ENCODE measurements around the gene PCP2. TPM values are rescaled to one million over a fixed set of nuclear protein-coding genes. Genes with fewer than 3 reads are reported as not detected.

PCP2 gene
- total RNA-seq, 1 experiment from 2014 or later = not detected

DNA sequence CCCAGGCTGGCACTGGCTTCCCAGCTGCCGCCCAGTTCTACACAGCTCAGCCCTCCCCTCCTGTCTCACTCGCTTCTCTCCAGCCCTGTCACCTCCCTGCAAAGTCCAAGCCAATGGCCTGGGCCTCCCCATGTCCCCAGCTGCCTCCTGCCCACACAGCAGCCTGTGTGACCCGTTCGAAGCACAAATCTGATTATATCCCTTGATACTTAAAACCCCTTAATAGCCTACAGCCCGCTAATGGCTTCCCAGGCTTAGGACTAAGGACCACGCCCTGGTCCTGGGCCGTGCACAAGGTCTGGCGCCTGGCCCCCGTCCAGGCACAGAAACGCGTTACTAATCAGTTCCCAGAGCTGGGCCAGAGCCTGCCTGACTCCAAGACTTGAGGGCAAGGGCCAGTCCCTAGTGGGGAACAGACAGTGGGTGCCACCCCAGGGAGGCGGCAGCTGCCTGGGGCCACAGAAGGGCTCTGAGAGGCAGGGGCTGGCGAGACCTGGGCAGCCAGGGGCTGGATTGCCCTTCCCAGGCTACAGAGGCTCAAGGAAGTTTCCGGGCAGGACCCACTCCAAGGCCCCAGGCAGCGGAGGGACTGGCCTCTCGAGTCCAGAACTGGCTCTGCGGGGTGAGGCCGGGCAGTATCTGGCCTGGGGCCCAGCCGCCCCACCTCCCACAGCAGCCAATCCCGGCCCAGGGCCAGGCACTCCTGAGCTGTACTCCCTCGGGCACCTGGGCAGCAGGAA is 14.6 kb downstream of the PCP2 start:
- DNase-seq (ENCODE audit: low read depth) = no peak

DNA sequence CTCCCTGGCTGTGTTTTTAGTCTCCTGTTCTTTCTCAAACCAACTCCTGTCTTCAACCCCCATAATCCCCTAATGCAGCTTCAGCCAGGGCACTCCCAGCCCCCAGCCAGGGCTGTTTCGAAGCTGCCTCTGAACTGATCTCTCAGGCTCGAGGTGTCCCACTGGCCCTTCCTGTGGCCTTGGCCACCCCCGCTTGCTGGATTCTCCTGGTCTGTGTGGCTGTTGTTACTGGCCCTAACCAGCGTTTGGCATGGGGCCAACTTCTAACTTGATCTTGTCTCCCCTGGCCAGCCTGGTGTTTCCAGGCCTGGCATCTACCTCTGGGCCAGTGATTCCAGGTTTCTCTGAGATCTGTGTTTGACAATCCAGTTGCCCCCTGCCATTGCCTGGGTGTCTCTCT is 15.2 kb downstream of the PCP2 start:
- DNase-seq (ENCODE audit: low read depth) = no peak

DNA sequence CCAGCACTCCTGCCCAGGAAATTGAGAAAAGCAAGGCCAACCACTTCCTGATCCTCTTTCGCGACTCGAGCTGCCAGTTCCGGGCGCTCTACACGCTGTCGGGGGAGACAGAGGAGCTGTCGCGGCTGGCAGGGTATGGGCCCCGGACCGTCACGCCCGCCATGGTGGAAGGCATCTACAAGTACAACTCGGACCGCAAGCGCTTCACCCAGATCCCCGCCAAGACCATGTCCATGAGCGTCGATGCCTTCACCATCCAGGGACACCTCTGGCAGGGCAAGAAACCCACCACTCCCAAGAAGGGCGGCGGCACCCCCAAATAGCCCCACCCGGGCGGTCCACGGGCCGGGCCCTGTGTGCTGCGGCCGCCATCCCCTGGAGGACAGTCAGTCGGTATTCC is 15.8 kb downstream of the PCP2 start:
- no peak for DNase-seq (ENCODE audit: low read depth)

DNA sequence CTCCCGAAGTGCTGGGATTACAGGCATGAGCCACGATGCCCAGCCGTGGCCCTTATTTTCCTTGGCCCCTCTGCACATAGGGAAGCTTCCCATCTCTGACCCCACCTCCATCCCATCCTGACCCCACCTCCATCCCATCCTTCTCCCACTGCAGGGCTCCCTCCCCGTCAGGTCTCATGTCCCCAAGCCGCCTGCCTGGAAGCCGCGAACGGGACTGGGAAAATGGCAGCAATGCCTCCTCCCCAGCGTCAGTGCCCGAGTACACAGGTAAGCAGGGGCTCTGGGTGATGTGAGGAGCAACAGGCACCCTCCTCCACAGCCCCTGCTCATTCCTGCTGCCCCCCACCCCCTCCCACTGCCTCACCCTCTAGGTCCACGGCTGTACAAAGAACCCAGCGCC is 16.3 kb downstream of the PCP2 start:
- DNase-seq (ENCODE audit: low read depth) = no peak

DNA sequence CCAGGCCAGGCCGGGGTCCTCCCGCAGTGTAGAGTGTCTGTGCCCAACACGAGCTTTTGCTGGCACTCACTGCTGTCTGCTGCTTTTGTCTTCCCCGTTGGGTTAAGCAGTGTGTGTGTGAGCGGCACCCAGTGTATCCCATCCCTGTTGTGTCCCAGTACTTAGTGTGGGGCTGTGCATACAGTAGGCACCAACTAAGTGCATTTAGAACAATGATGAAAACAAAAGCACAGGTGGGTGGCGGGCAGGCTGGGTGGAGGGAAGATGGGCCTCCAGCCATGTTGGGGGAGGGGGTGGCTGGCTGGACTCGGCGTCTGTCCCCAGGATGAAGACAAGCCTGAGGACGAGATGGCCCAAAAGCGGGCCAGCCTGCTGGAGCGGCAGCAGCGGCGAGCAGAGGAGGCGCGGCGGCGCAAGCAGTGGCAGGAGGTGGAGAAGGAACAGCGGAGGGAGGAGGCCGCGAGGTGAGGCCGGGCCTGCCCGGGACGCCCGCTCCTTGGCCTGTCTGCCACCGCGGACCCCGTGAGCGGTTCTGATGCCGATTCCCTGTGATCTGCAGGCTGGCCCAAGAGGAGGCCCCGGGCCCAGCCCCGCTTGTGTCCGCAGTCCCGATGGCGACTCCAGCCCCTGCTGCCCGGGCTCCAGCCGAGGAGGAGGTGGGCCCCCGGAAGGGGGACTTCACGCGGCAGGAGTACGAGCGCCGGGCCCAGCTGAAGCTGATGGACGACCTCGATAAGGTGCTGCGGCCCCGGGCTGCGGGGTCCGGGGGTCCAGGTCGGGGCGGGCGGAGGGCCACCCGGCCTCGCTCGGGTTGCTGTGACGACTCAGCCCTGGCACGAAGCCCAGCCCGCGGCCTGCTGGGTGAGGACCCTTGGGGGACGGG is 18.4 kb downstream of the PCP2 start:
- DNase-seq (ENCODE audit: low read depth) = no peak

DNA sequence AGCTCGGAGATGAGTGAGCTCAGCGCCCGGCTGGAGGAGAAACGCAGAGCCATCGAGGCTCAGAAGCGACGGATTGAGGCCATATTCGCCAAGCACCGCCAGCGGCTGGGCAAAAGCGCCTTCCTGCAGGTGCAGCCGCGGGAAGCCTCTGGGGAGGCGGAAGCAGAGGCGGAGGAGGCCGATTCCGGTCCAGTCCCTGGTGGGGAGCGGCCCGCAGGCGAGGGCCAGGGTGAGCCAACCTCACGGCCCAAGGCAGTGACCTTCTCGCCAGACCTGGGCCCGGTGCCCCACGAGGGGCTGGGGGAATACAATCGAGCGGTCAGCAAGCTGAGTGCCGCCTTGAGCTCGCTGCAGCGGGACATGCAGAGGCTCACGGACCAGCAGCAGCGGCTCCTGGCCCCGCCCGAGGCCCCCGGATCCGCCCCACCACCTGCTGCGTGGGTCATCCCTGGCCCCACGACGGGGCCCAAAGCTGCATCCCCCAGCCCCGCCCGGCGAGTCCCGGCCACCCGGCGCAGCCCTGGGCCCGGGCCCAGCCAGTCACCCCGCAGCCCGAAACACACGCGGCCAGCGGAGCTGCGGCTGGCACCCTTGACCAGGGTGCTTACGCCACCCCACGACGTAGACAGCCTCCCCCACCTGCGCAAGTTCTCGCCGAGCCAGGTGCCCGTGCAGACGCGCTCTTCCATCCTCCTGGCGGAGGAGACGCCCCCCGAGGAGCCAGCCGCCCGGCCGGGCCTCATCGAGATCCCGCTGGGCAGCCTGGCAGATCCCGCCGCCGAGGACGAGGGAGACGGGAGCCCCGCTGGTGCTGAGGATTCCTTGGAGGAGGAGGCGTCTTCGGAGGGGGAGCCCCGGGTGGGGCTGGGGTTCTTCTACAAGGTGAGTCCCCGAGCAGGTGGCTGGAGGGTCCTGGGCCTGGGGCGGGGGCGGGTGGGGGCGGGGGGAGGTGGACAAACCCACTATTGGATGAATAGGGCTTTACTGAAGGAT is 20.9 kb downstream of the PCP2 start:
- no peak for DNase-seq (ENCODE audit: low read depth)

DNA sequence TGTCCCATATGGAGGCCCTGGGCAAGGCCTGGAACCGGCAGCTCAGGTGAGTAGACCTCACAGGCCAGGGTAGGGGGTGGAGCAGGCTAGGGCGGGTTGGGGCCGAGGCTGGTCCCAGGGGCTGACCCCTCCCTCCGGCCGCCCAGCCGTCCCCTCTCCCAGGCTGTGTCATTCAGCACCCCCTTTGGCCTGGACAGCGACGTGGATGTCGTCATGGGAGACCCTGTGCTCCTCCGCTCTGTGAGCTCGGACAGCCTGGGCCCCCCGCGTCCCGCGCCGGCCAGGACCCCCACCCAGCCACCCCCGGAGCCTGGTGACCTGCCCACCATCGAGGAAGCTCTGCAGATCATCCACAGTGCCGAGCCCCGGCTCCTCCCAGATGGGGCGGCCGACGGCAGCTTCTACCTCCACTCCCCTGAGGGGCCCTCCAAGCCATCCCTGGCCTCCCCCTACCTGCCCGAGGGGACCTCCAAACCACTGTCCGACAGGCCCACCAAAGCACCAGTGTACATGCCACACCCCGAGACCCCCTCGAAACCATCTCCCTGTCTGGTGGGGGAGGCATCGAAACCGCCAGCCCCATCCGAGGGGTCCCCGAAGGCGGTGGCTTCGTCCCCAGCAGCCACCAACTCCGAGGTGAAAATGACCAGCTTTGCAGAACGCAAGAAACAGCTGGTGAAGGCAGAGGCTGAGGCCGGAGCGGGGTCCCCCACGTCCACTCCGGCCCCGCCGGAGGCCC is 21.8 kb downstream of the PCP2 start:
- no peak for DNase-seq (ENCODE audit: low read depth)

DNA sequence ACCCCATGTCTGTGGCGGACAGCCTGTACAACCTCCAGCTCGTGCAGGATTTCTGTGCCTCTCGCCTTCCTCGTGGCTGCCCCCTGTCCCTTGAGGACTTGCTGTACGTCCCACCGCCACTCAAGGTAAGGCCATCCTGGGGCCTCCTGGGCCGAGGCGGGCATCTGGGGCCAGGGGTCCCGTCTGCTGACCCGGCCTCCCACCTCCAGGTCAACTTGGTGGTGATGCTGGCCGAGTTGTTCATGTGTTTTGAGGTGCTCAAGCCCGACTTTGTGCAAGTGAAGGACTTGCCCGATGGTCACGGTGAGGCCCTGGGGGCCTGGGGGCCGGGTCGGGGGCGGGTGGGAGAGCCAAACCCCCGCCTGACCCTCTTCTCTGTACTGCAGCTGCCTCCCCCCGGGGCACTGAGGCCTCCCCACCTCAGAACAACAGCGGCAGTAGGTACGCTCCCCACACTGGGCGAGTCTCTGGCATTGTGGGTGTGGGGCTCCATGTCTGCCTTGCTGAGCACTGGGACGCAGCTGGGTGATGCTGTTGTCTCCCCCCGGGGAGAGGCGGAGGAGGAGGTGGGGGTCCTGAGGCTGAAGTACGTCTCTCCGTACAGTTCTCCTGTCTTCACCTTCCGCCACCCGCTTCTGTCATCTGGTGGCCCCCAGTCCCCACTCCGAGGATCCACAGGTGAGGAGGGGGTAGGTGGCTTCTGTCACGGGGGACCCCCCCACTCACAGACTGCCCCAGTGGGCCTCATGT is 22.9 kb downstream of the PCP2 start:
- no peak for DNase-seq (ENCODE audit: low read depth)

DNA sequence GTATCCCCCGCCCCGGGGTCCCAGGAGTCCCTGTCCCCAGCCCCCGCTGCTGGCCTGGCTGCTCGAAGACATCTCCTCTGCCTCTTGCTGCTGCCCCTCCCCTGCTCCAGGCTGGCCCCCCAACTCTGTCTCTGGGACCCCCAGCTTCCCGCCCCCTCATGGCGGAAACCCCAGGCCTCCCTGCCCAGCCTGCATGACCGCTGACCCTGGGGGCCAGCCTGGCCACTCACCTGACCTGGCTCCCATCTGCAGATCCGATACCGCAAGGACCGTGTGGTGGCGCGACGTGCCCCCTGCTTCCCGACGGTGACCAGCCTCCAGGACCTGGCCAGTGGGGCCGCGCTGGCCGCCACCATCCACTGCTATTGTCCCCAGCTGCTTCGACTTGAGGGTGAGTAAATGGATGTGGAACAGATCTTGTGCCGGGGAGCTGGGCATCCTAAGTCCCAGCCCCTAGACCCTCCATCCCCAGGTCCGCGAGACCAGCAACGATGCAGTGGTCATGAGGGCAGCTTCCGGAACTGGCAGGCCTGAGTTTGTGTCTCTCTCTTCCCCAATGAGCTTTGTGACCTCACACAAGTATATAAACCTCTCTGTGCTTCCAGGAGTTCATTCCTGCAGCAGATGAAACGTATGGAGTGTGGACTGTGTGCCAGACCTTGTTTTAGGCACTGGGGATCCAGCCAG is 25.5 kb downstream of the PCP2 start:
- DNase-seq (ENCODE audit: low read depth) = no peak

DNA sequence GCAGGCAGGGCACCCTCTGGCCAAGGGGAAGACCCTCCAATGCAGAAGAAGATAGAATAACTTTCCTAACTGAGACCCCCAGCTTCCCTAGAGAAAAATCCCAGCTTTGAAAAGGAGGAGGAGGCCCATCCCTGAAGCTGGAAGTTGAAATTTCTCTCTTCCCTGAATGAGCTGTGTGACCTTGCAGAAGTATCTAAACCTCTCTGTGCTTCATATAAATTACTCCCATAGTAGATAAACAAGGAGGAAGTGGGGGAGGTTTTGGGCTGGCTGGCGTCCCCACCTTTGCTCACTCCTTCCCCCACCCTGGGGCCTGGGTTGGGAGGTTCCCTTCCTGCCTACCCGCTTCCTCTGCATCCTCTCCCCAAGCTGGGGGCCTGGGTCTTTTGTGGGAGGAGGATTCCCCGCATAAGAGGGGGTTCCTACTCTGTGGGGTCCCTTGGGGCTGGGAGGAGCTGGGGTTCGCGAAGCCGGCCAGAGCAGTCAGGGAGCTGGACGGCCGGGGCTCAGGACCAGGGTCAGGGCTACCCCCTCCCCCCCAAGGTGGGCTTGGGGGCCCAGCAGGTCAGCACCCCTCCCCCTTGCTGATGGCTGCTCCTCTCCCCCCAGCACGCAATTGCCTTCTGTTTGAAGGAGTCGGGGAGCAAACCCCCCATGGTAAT is 26.2 kb downstream of the PCP2 start:
- DNase-seq (ENCODE audit: low read depth) = no peak

DNA sequence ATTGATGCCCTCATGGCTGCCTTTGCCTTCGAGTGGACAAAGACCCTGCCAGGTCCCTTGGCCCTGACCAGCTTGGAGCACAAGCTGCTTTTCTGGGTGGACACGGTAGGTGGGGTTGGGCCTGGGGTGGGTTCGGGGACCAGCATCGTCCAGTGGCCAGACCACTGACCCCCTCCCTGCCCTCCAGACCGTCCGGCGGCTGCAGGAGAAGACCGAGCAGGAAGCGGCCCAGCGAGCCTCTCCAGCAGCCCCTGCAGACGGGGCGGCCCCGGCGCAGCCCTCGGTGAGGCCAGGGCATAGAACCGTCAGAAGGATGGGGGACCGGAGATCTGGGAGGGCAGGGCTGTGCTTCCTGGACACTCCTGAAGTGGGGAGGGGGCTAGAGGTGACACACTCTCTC is 27.2 kb downstream of the PCP2 start:
- DNase-seq (ENCODE audit: low read depth) = no peak

DNA sequence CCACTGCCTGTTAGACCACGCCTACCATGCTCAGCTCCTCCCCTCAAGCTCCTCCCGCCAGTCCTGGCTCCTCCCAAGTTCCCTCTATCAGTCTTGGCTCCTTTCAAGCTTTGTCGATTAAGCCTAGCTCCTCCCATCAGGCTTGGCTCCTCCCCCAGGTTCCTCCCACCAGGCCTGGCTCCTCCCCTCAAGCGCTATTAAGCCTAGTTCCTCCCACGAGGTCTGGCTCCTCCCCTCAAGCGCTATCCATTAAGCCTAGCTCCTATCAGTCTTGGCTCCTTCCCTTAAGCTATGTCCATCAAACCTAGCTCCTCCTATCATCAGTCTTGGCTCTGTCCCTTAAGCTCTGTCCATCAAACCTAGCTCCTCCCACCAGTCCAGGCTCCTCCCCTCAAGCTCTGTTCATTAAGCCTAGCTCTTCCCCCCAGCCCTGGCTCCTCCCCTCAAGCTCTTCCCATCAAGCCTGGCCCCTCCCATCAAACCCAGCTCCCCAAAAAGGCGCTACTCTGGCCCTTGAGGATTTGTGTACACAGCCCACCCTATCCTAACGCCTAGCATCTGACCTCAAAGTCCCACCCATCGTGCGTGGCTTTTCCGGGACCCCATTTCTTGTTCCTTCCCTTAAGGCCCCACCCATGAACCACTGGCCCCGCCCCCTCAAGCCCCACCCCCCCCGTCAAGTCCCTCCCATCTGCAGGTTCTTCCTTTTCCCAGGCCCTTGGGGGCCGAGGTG is 27.9 kb downstream of the PCP2 start:
- DNase-seq (ENCODE audit: low read depth) = peak; percentile 47

DNA sequence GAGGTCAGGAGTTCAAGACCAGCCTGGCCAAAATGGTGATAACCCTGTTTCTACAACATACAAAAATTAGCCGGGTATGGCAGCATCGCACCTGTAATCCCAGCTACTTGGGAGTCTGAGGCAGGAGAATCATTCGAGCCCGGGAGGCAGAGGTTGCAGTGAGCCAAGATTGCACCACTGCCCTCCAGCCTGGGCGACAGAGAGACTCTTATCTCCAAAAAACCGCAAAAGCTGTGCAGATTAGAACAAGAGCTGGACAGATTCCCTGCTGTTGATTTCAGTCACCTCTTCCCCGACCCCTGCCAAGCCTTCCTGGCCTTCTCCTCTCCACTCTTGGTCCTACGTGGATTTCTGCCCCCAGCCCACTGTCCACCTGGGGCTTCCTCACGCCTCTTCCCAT is 29.6 kb downstream of the PCP2 start:
- no peak for DNase-seq (ENCODE audit: low read depth)

DNA sequence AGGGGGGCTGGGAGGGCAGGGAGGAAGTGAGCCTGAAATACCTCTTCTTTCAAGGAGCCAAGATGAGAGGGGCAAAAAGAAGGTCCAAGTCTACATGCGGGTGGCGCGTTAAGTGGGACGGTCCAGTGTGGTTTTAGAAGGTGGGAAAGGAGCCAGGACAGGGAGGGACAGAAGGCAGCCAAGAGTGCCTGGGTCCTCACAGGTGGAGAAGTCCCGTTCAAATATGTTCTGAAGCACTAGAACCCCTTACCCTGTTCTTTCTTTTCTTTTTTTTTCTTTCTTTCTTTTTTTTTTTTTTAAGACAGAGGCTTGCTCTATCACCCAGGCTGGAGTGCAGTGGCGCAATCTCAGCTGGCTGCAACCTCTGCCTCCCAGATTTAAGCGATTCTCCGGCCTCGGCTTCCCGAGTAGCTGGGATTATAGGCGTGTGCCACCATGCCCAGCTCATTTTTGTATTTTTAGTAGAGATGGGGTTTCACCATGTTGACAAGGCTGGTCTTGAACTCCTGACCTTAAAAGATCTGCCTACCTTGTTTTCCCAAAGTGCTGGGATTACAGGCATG is 30.5 kb downstream of the PCP2 start:
- no peak for DNase-seq (ENCODE audit: low read depth)

DNA sequence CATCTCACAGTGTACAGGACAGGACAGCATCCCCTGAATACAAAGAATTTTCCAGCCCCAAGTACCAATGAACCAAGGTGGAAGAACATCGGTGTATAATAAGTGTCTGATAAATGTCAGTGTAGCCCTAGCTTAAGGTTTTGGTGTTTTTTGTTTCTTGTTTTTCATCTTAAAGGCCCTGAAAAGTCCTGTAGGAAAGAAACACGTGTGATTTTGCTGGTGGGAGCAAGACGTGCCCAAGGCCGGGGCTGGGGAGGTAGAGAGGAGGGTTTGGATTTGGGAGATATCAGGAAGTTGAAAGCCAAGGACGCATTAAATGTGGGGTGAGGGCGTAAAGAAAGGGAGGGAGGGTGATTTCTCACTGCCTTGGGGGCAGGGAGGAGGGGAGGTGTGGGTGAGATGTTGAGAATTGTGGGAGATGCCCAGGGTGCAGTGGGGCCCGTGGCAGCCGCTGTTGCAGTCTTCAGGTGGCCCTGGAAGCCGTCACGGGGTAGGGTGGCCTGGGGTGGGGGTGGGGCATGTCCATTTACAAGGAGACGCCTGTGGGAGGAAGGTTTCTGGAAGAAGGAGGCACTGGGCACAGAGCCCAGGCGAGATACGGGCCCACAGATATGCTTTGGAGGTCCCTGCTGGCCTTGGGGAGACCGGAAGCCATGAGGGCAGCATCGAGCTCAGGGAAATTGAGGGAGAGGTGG is 31.1 kb downstream of the PCP2 start:
- no peak for DNase-seq (ENCODE audit: low read depth)

DNA sequence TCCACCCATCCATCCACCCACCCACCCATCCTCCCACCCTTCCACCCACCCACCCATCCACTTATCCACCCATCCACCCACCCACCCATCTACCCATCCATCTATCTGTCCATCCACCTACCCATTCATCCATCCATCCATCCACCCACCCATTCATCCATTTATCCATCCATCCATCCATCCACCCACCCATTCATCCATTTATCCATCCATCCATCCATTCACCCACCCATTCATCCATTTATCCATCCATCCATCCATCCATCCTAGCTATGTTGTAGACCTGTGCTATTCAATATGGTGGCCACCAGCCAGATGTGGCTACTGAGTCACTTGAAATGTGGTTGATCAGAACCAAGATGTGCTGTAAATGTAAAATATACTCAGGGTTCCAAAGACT is 32.8 kb downstream of the PCP2 start:
- no peak for DNase-seq (ENCODE audit: low read depth)

DNA sequence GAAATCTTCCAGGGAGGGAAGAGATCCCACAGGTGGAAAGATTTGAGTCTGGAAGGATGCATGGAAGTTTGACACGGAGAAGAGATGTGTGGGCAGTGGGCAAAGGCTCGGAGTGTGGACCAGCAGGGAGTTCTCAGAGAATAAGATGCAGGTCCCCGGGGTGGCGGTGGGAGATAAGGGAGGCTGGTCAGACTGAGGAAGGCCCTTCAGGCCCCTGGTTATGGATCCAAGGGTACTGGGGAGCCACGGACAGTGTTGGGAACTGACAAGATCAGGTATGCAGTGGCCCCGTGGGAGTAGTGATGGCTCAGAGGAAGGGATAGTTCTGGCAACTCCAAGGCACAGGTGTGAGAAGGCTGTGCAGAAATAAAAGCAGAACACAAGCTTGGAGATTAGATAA is 35.3 kb downstream of the PCP2 start:
- DNase-seq (ENCODE audit: low read depth) = no peak

DNA sequence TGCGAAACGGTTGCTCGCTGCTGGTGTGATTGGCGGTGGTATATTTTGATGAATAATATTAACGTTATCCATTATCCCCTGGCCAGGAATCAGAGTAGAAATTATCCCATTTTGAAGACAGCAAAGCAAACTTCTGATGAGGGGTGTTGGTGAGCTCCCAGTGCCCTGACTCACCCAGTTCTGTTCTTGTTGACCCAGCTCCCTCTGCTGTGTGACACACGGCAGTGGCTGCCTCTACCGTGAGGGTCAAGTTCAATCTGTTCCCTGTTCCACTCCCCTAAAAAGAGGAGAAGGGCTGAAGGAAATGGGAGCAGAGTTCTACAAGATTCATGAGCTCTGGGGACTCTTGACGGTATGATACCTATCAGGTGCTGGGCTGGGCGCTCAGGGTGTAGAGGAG is 35.8 kb downstream of the PCP2 start:
- no peak for DNase-seq (ENCODE audit: low read depth)
